GM12878 (cell line): Measurements from ENCODE around the gene TAF6. TPM values are rescaled to one million over a fixed set of nuclear protein-coding genes. Genes with fewer than 3 reads are reported as not detected.

ENCODE experiments used
- ATAC-seq: fragments of 200-7000 bp; cut with Tn5 transposase; 3 replicates; pipeline ENCODE4 v1.9.1; 2020; ENCODE audit warnings: mild to moderate bottlenecking, moderate library complexity
- BruUV-seq: library from RNA; stranded (reverse); fragments of 400-500 nt; replicated peaks from 2 replicates; lab custom pipeline; 2021; lab: Mats Ljungman, UMichigan
- CTCF ChIA-PET: fragments of 300-600 bp; sonication (Branson Sonifier 250); formaldehyde crosslinking; extraction: SDS; loops from one replicate; lab custom pipeline; 2021; ENCODE audit warnings: inconsistent platforms; lab: Yijun Ruan, JAX
- POLR2A ChIA-PET: fragments of 350-600 bp; formaldehyde crosslinking; extraction: SDS; loops from one replicate; lab custom pipeline; 2021; ENCODE audit warnings: inconsistent platforms; lab: Charles Lee
- RAD21 ChIA-PET: fragments of 300-600 bp; sonication (Branson Sonifier 250); formaldehyde crosslinking; loops from one replicate; lab custom pipeline; 2023; ENCODE audit warnings: antibody characterized with exemption; ENCODE audit not compliant: unreplicated experiment; lab: Charles Lee
- SMC1A ChIA-PET: fragments of 300-600 bp; sonication (Branson Sonifier 250); formaldehyde crosslinking; loops from one replicate; lab custom pipeline; 2023; ENCODE audit not compliant: unreplicated experiment, uncharacterized antibody; lab: Charles Lee
- DNase-seq: peaks from one replicate; pipeline ENCODE4 v3.0.0-alpha.2; 2011; ENCODE audit warnings: low read depth, low spot score
- FAIRE-seq: peaks from 3 replicates; lab custom pipeline; 2011; peaks lifted over from hg19 to GRCh38; lab: Jason Lieb, UNC
- H2AFZ ChIP-seq: 2 replicates; pipeline ENCODE4 v1.6.0; 2011; ENCODE audit warnings: low read depth, low read length, control low read depth; ENCODE audit not compliant: control insufficient read depth
- H3K27ac ChIP-seq: 2 replicates; pipeline ENCODE4 v1.5.1; 2011; ENCODE audit warnings: control low read depth; ENCODE audit not compliant: control insufficient read depth, insufficient read depth
- H3K27me3 ChIP-seq, 2 experiments: replicated peaks in 1 of 2; 2 replicates each; pipeline versions ENCODE4 v1.6.0 to v1.6.1; 2011; ENCODE audit warnings: low read length in 1 of 2; ENCODE audit not compliant: control insufficient read depth in 2 of 2, insufficient read depth in 2 of 2
- H3K36me3 ChIP-seq, 2 experiments: 2 replicates each; pipeline ENCODE4 v1.5.1; 2011; ENCODE audit warnings: low read length in 1 of 2; ENCODE audit not compliant: control insufficient read depth in 2 of 2, insufficient read depth in 2 of 2
- H3K4me1 ChIP-seq: 2 replicates; pipeline ENCODE4 v1.6.1; 2011; ENCODE audit warnings: mild to moderate bottlenecking, low read length, moderate library complexity, mixed read lengths; ENCODE audit not compliant: control insufficient read depth, insufficient read depth
- H3K4me2 ChIP-seq: 2 replicates; pipeline ENCODE4 v1.6.0; 2011; ENCODE audit warnings: control low read depth; ENCODE audit not compliant: control insufficient read depth, insufficient read depth
- H3K4me3 ChIP-seq: fragments of 200-600 bp; sonication (generic); 2 replicates; pipeline ENCODE4 v1.5.1; 2016
- H3K79me2 ChIP-seq: 2 replicates; pipeline ENCODE4 v1.6.0; 2011; ENCODE audit warnings: low read length; ENCODE audit not compliant: control insufficient read depth, insufficient read depth
- H3K9ac ChIP-seq: 2 replicates; pipeline ENCODE4 v1.8.0; 2011; ENCODE audit warnings: low read length, control low read depth, mixed read lengths; ENCODE audit not compliant: control insufficient read depth, insufficient read depth
- H3K9me3 ChIP-seq: replicated peaks from 3 replicates; pipeline ENCODE4 v1.5.1; 2011; ENCODE audit warnings: mild to moderate bottlenecking, low read length; ENCODE audit not compliant: control insufficient read depth, insufficient read depth
- H4K20me1 ChIP-seq: 2 replicates; pipeline ENCODE4 v1.6.0; 2011; ENCODE audit not compliant: control insufficient read depth, insufficient read depth
- BRCA1 ChIP-seq: IDR thresholded peaks from 2 replicates; pipeline ENCODE4 v1.6.1; 2011; ENCODE audit warnings: low read depth, low read length, improper control_type of control experiment
- CHD2 ChIP-seq: IDR thresholded peaks from 2 replicates; pipeline ENCODE4 v1.6.1; 2011; ENCODE audit warnings: low read depth, low read length, improper control_type of control experiment, borderline replicate concordance
- ETV6 ChIP-seq, 2 experiments: fragments of 450-650 bp in 1 of 2; IDR thresholded peaks in 1 of 2; conservative IDR thresholded peaks in 1 of 2; 2 replicates each; pipeline ENCODE4 v1.6.1; 2014; ENCODE audit warnings: antibody characterized with exemption in 1 of 2, borderline replicate concordance in 1 of 2, low read depth in 1 of 2, mild to moderate bottlenecking in 1 of 2, moderate library complexity in 1 of 2
- FOXM1 ChIP-seq: IDR thresholded peaks from 2 replicates; pipeline ENCODE4 v1.6.1; 2012; ENCODE audit warnings: low read depth, mild to moderate bottlenecking, inconsistent platforms, low read length, moderate library complexity
- NR2C1 ChIP-seq: fragments of 450-650 bp; IDR thresholded peaks from 2 replicates; pipeline ENCODE4 v1.6.1; 2017; ENCODE audit warnings: antibody characterized with exemption, mild to moderate bottlenecking, moderate library complexity
- PAX5 ChIP-seq: IDR thresholded peaks from 2 replicates; pipeline ENCODE4 v1.6.1; 2011; ENCODE audit warnings: low read depth, low read length, borderline replicate concordance
- PAX8 ChIP-seq: fragments of 450-650 bp; IDR thresholded peaks from 2 replicates; pipeline ENCODE4 v1.6.1; 2017; ENCODE audit warnings: mild to moderate bottlenecking, moderate library complexity
- RB1 ChIP-seq: fragments of 450-650 bp; formaldehyde crosslinking; IDR thresholded peaks from 2 replicates; pipeline ENCODE4 v1.6.1; 2017; ENCODE audit warnings: mild to moderate bottlenecking, borderline replicate concordance
- RFX5 ChIP-seq: IDR thresholded peaks from 2 replicates; pipeline ENCODE4 v1.6.1; 2011; ENCODE audit warnings: low read depth, low read length, improper control_type of control experiment
- SMARCA5 ChIP-seq: fragments of 450-650 bp; IDR thresholded peaks from 2 replicates; pipeline ENCODE4 v1.6.1; 2017; ENCODE audit warnings: mild to moderate bottlenecking
- WGBS: methylation state at CpG from one replicate; pipeline ENCODE4 v1.1.6; 2016; ENCODE audit warnings: low lambda C conversion rate; ENCODE audit not compliant: insufficient replicate concordance, insufficient coverage; ENCODE audit errors: missing lambda C conversion rate; 5-methylcytosine and 5-hydroxymethylcytosine counted together
- in situ Hi-C: fragments of 300-500 bp; cut with MboI; formaldehyde crosslinking; loops from 9 replicates; pipeline ENCODE4 v1.14.3; 2018; ENCODE audit warnings: mixed read lengths
- intact Hi-C: fragments of 100-400 bp; cut with micrococcal nuclease; formaldehyde crosslinking; loops from one replicate; pipeline ENCODE4 v1.14.2; 2022; ENCODE audit not compliant: unreplicated experiment
- polyA plus RNA-seq, 11 experiments: library from polyadenylated mRNA; depleted of rRNA in 4 of 11; unstranded in 6 of 11; stranded (reverse) in 5 of 11; fragments of >200 nt; fragmentation: Nextera tagmentation in 4 of 11; fragmentation: Illumina TruSeq in 1 of 11; extraction: Ambion mirVana in 4 of 11; extraction: Trizol in 1 of 11; gene quantifications; 1 replicate in 1 of 11; 2 replicates in 10 of 11; pipeline versions ENCODE4 v1.2.1 to v1.2.3, GENCODE V29; 2011 to 2016; ENCODE audit warnings: inconsistent platforms in 2 of 11, missing spikeins in 2 of 11, low read depth in 1 of 11
- total RNA-seq, 4 experiments: library from RNA; depleted of rRNA in 3 of 4; stranded (reverse); fragments of >200 nt in 3 of 4; fragmentation: Illumina TruSeq in 1 of 4; extraction: Trizol in 1 of 4; gene quantifications; 2 replicates each; pipeline versions ENCODE4 v1.2.1 to v1.2.3, GENCODE V29; 2013 to 2021
- TF ChIP-seq, protein P1 (sequence below): fragments of 450-650 bp; IDR thresholded peaks from 2 replicates; pipeline ENCODE4 v1.6.1; 2017; ENCODE audit warnings: mild to moderate bottlenecking, moderate library complexity
- TF ChIP-seq, protein P2 (sequence below): fragments of 450-650 bp; IDR thresholded peaks from 2 replicates; pipeline ENCODE4 v1.6.1; 2017; ENCODE audit warnings: mild to moderate bottlenecking

Gene TAF6
- total and polyA plus RNA-seq, 10 of the 15 experiments (the other 5 are each of a cell fraction or from before 2014, with no cell fraction given) = 0.27 to 42.6 (median 17.0) TPM

DNA sequence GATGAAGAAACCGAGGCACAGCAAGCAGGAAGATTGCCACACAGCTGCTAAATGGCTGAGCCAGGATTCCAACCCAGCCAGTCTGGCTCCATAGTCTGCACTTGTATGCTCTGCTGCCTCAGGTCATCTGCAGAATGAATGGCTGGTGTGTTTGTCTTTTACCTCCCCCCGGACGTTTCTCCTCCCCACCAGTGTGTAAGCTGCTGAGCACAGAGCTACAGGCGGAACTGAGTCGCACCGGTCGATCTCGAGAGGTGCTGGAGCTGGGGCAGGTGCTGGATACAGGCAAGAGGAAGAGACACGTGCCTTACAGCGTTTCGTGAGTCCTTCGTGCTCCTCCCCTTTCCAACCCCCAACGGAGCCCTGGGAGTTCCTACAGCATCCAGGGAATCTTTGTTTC, 2.9 kb upstream of the TAF6 start (continued):
- TF ChIP-seq, protein P1, sequence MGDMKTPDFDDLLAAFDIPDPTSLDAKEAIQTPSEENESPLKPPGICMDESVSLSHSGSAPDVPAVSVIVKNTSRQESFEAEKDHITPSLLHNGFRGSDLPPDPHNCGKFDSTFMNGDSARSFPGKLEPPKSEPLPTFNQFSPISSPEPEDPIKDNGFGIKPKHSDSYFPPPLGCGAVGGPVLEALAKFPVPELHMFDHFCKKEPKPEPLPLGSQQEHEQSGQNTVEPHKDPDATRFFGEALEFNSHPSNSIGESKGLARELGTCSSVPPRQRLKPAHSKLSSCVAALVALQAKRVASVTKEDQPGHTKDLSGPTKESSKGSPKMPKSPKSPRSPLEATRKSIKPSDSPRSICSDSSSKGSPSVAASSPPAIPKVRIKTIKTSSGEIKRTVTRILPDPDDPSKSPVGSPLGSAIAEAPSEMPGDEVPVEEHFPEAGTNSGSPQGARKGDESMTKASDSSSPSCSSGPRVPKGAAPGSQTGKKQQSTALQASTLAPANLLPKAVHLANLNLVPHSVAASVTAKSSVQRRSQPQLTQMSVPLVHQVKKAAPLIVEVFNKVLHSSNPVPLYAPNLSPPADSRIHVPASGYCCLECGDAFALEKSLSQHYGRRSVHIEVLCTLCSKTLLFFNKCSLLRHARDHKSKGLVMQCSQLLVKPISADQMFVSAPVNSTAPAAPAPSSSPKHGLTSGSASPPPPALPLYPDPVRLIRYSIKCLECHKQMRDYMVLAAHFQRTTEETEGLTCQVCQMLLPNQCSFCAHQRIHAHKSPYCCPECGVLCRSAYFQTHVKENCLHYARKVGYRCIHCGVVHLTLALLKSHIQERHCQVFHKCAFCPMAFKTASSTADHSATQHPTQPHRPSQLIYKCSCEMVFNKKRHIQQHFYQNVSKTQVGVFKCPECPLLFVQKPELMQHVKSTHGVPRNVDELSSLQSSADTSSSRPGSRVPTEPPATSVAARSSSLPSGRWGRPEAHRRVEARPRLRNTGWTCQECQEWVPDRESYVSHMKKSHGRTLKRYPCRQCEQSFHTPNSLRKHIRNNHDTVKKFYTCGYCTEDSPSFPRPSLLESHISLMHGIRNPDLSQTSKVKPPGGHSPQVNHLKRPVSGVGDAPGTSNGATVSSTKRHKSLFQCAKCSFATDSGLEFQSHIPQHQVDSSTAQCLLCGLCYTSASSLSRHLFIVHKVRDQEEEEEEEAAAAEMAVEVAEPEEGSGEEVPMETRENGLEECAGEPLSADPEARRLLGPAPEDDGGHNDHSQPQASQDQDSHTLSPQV = no peak

DNA sequence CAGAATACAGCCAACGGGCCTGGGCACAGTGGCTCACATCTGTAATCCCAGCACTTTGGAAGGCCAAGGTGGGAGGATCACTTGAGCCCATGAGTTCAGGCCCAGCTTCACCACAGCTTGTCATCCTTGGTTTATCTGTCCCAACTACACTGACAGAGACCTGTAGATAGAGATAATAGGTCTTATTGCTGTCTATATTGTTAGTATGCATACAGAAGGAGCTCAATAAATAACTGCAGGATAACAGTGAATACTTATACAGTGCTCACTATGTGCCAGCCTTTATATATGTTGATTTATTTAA, 1.5 kb upstream of the TAF6 start:
- intact Hi-C loops = no loop called here
- Histone ChIP-seq H3K27ac (no peak overlapping the region), H3K9ac (no peak overlapping the region), H3K9me3 (no peaks in the 10 kb centered on the region), H3K4me1 (peaks cover 12% of the 10 kb centered on the region), H3K4me3 (peak overlapping the region; percentile 82), H3K4me2 (peak overlapping the region; percentile 64), H2AFZ (no peak overlapping the region), H3K79me2 (peaks cover 10% of the 10 kb centered on the region), H3K27me3 (no peaks in the 10 kb centered on the region), H4K20me1 (no peaks in the 10 kb centered on the region), H3K36me3 (no peaks in the 10 kb centered on the region; a peak in 1 of 4 replicates)
- ChIA-PET CTCF (interaction anchor here (0.6 to 1.8 kb wide), 4 partner anchors 12 to 124 kb away, joined by 3 to 4 read pairs (median 4); partner anchors contain the start of gene AP4M1), RAD21 (interaction anchor here (0.8 to 1.2 kb wide), 2 partner anchors 12 to 38 kb away, joined by 3 read pairs; no protein-coding TSS in a partner anchor), SMC1A (interaction anchor here (1.4 to 1.6 kb wide), 3 partner anchors 9 to 207 kb away, joined by 3 to 4 read pairs (median 4); no protein-coding TSS in a partner anchor), POLR2A (interaction anchor here (0.6 to 1.6 kb wide), 4 partner anchors 9 to 61 kb away, joined by 3 to 5 read pairs (median 4); no protein-coding TSS in a partner anchor)
- ATAC-seq = no peak
- BruUV-seq = no TSS peak
- WGBS = 0% methylated on average over 1 of the region's 1 CpG
- no peak for DNase-seq
- in situ Hi-C loops = no loop called here
- FAIRE-seq = no peak
- TF ChIP-seq ETV6 (conservative IDR thresholded peaks at IDR 0.05 in 1 of 2, IDR thresholded peaks at IDR 0.05 in 1 of 2; ENCODE audit: borderline replicate concordance in 1 of 2, low read depth in 1 of 2) (no peak), RB1 (no peak), BRCA1 (no peak), CHD2 (no peak), PAX5 (no peak), SMARCA5 (no peak), NR2C1 (no peak), RFX5 (no peak), PAX8 (no peak), FOXM1 (no peak)
- TF ChIP-seq, protein P1 = no peak
- TF ChIP-seq, protein P2, sequence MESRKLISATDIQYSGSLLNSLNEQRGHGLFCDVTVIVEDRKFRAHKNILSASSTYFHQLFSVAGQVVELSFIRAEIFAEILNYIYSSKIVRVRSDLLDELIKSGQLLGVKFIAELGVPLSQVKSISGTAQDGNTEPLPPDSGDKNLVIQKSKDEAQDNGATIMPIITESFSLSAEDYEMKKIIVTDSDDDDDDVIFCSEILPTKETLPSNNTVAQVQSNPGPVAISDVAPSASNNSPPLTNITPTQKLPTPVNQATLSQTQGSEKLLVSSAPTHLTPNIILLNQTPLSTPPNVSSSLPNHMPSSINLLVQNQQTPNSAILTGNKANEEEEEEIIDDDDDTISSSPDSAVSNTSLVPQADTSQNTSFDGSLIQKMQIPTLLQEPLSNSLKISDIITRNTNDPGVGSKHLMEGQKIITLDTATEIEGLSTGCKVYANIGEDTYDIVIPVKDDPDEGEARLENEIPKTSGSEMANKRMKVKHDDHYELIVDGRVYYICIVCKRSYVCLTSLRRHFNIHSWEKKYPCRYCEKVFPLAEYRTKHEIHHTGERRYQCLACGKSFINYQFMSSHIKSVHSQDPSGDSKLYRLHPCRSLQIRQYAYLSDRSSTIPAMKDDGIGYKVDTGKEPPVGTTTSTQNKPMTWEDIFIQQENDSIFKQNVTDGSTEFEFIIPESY = no peak
